Calu3 (cell line): ENCODE results near the gene ARHGAP6. TPM values are rescaled to one million over a fixed set of nuclear protein-coding genes. Genes with fewer than 3 reads are reported as not detected.
A peak's percentile ranks its signal among the peaks of the same experiment; 100 is the strongest.

ENCODE experiments used
- BruUV-seq: library from RNA; stranded (reverse); fragments of 400-500 nt; replicated peaks from 2 replicates; lab custom pipeline; 2021; lab: Mats Ljungman, UMichigan
- CTCF ChIA-PET: fragments of 300-600 bp; sonication (Branson Sonifier 250); formaldehyde crosslinking; loops from one replicate; lab custom pipeline; 2022; ENCODE audit warnings: antibody characterized with exemption; lab: Charles Lee
- DNase-seq: peaks from one replicate; pipeline ENCODE4 v3.0.0; 2022
- H3K27ac Mint-ChIP-seq: one replicate; pipeline ENCODE4 v1.8.0; 2022; ENCODE audit warnings: mixed read lengths; ENCODE audit not compliant: unreplicated experiment
- H3K27me3 Mint-ChIP-seq: one replicate; pipeline ENCODE4 v1.8.0; 2022; ENCODE audit warnings: mixed read lengths; ENCODE audit not compliant: unreplicated experiment
- H3K36me3 Mint-ChIP-seq: one replicate; pipeline ENCODE4 v1.8.0; 2022; ENCODE audit warnings: mild to moderate bottlenecking, moderate library complexity, mixed read lengths; ENCODE audit not compliant: insufficient read depth, unreplicated experiment
- H3K4me1 Mint-ChIP-seq: one replicate; pipeline ENCODE4 v1.8.0; 2022; ENCODE audit warnings: mild to moderate bottlenecking, low read depth, mixed read lengths; ENCODE audit not compliant: unreplicated experiment
- H3K4me3 Mint-ChIP-seq: one replicate; pipeline ENCODE4 v1.8.0; 2022; ENCODE audit warnings: mild to moderate bottlenecking, low read depth, moderate library complexity, mixed read lengths; ENCODE audit not compliant: unreplicated experiment
- H3K9me3 Mint-ChIP-seq: one replicate; pipeline ENCODE4 v1.8.0; 2022; ENCODE audit warnings: low read depth, mixed read lengths; ENCODE audit not compliant: unreplicated experiment
- CTCF ChIP-seq: fragments of 200-600 bp; IDR thresholded peaks from one replicate; pipeline ENCODE4 v1.8.0; 2022; ENCODE audit warnings: antibody characterized with exemption; ENCODE audit not compliant: unreplicated experiment
- intact Hi-C: fragments of 100-400 bp; cut with micrococcal nuclease; formaldehyde crosslinking; loops from one replicate; pipeline ENCODE4 v1.10.0; 2022; ENCODE audit not compliant: unreplicated experiment
- total RNA-seq: library from RNA; stranded (reverse); gene quantifications from 2 replicates; pipeline ENCODE4 v1.2.3, GENCODE V29; 2022

The ARHGAP6 gene
- total RNA-seq, 1 experiment from 2014 or later, result not detected

GRCh38 chrX:11148401-11148800, 517.3 kb downstream of the ARHGAP6 start:
- Mint-ChIP-seq H3K27me3 (no peaks in the 10 kb centered on the region), H3K4me1 (peaks cover 8% of the 10 kb centered on the region), H3K4me3 (no peak overlapping the region), H3K27ac (no peak overlapping the region), H3K36me3 (no peaks in the 10 kb centered on the region), H3K9me3 (no peaks in the 10 kb centered on the region)
- no peak for TF ChIP-seq CTCF
- BruUV-seq, result no TSS peak
- DNase-seq, result no peak
- CTCF ChIA-PET, result no interaction called here
- intact Hi-C loops, result loop anchor here (10.0 kb wide), 1 partner anchor 116 kb away; no protein-coding TSS in a partner anchor

- no peak overlapping the region for H3K4me3 Mint-ChIP-seq
- peaks cover 10% of the 10 kb centered on the region for H3K4me1 Mint-ChIP-seq
- H3K36me3 Mint-ChIP-seq, result no peaks in the 10 kb centered on the region
- no peaks in the 10 kb centered on the region for H3K27me3 Mint-ChIP-seq
- intact Hi-C loops, result loop anchor here (10.0 kb wide), 1 partner anchor 118 kb away; no protein-coding TSS in a partner anchor
- no peak for DNase-seq
- no peak overlapping the region for H3K27ac Mint-ChIP-seq
- H3K9me3 Mint-ChIP-seq, result no peaks in the 10 kb centered on the region
- BruUV-seq, result no TSS peak
- TF ChIP-seq CTCF, result no peak
- CTCF ChIA-PET, result no interaction called here
Measured at GRCh38 chrX:11146411-11146810, 519.3 kb downstream of the ARHGAP6 start.

GRCh38 chrX:11143931-11144678, 521.6 kb downstream of the ARHGAP6 start:
- BruUV-seq, result no TSS peak
- H3K27ac Mint-ChIP-seq, result no peak overlapping the region
- H3K4me1 Mint-ChIP-seq, result peaks cover 10% of the 10 kb centered on the region
- H3K36me3 Mint-ChIP-seq, result no peaks in the 10 kb centered on the region
- no peaks in the 10 kb centered on the region for H3K27me3 Mint-ChIP-seq
- DNase-seq, result peak; percentile 67
- no peak for TF ChIP-seq CTCF
- CTCF ChIA-PET, result no interaction called here
- intact Hi-C loops, result loop anchor here (1.0 to 10.0 kb wide), 6 partner anchors 121 to 628 kb away; no protein-coding TSS in a partner anchor
- H3K9me3 Mint-ChIP-seq, result no peaks in the 10 kb centered on the region
- H3K4me3 Mint-ChIP-seq, result peak overlapping the region; percentile 33

GRCh38 chrX:11138498-11139390, 527.0 kb downstream of the ARHGAP6 start:
- no TSS peak for BruUV-seq
- no peak for DNase-seq
- Mint-ChIP-seq H3K4me1 (peaks cover 5% of the 10 kb centered on the region), H3K36me3 (no peaks in the 10 kb centered on the region), H3K27ac (no peak overlapping the region), H3K4me3 (no peak overlapping the region), H3K9me3 (no peaks in the 10 kb centered on the region), H3K27me3 (no peaks in the 10 kb centered on the region)
- no peak for TF ChIP-seq CTCF
- intact Hi-C loops, result no loop called here
- CTCF ChIA-PET, result no interaction called here
